ENCODE results near the gene ETFDH.

Gene ETFDH

DNA sequence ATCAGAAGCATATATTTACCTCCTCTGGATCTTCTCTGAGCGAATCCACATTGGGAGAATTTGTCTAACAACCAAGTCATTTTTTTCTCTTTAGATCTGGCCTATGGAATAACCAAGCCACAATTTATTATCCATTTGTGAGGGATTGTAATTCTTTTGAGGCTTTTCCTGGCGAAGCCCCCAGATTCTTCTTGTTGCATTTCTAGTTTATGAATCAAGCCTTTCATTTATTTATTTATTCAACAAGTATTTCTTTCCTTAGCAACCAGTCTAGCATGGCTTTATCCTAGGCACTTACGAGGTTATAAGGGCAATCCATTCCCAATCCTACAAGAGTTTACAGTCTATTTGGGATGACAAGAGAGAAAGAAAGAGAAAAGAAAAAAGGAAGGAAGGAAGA, 78.3 kb downstream of the ETFDH start:
- TF ChIP-seq, protein P1, sequence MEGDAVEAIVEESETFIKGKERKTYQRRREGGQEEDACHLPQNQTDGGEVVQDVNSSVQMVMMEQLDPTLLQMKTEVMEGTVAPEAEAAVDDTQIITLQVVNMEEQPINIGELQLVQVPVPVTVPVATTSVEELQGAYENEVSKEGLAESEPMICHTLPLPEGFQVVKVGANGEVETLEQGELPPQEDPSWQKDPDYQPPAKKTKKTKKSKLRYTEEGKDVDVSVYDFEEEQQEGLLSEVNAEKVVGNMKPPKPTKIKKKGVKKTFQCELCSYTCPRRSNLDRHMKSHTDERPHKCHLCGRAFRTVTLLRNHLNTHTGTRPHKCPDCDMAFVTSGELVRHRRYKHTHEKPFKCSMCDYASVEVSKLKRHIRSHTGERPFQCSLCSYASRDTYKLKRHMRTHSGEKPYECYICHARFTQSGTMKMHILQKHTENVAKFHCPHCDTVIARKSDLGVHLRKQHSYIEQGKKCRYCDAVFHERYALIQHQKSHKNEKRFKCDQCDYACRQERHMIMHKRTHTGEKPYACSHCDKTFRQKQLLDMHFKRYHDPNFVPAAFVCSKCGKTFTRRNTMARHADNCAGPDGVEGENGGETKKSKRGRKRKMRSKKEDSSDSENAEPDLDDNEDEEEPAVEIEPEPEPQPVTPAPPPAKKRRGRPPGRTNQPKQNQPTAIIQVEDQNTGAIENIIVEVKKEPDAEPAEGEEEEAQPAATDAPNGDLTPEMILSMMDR (IDR thresholded peaks at IDR 0.05): no peak

- TF ChIP-seq, protein P1 (IDR thresholded peaks at IDR 0.05): no peak
These were observed 82.5 kb downstream of the ETFDH start for GRCh38 chr4:158754385-158755180.

- TF ChIP-seq, protein P1 (IDR thresholded peaks at IDR 0.05): no peak
These were observed 84.5 kb downstream of the ETFDH start for GRCh38 chr4:158756588-158756987.

DNA sequence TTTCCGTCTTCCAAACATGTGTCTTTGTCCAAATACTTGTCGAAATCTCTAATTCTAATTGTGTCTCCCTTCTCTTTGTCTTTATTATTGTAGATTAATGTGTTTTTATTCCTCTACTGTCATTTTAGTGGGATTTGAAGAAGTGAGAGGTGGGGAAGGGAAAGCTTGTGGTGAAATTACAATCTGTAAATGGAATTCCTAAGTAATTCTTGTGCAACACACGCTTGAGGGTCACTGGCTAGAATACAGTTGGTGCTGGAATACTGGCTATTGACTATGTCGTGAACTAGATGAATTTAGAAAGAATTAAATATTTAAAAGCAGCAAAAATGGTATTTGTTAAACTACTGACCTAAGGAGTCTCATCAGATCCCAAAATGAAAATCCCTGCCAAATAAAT, 86.0 kb downstream of the ETFDH start:
- TF ChIP-seq, protein P1 (IDR thresholded peaks at IDR 0.05): no peak

DNA sequence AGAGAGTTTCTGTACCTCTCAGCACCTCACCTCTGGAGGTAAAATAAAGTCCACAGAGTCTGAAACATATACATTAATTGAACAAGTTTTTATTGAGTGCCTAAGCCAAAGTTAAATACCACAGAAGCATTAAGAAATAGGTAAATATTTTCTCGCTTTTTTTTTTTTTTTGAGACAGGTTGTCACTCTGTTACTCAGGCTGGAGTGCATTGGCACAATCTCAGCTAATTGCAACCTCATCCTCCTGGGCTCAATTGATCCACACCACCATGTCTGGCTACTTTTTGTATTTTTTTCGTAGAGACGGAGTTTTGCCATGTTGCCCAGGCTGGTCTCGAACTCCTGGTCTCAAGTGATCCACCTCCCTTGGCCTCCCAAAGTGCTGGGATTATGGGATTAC, 86.6 kb downstream of the ETFDH start:
- TF ChIP-seq, protein P1 (IDR thresholded peaks at IDR 0.05): no peak

All from LNCAP (cell line).